Small intestine (tissue), 7 donors: Measurements from ENCODE around the gene RGS19. TPM values are rescaled to one million over a fixed set of nuclear protein-coding genes. Genes with fewer than 3 reads are reported as not detected.

ENCODE experiments used
- DNase-seq, 2 donors: peaks; one replicate each; pipeline versions ENCODE4 v3.0.0 to v3.0.0-alpha.2; 2013
- FAIRE-seq: peaks from 2 replicates; lab custom pipeline; 2012; peaks lifted over from hg19 to GRCh38; lab: Jason Lieb, UNC
- H3K27ac ChIP-seq, 3 donors: one replicate each; pipeline ENCODE4 v1.5.1; 2013; ENCODE audit warnings: low read length in 2 of 3, mild to moderate bottlenecking in 2 of 3, control low read depth in 1 of 3, inconsistent platforms in 1 of 3, low read depth in 1 of 3, moderate library complexity in 1 of 3
- H3K27me3 ChIP-seq, 3 donors: one replicate each; pipeline ENCODE4 v1.6.1; 2013; ENCODE audit warnings: low read length in 3 of 3, inconsistent platforms in 1 of 3; ENCODE audit not compliant: control insufficient read depth in 3 of 3, insufficient read depth in 3 of 3
- H3K36me3 ChIP-seq, 3 donors: one replicate each; pipeline ENCODE4 v1.6.1; 2013; ENCODE audit warnings: low read length in 3 of 3, inconsistent platforms in 1 of 3, low read depth in 1 of 3, mild to moderate bottlenecking in 1 of 3, moderate library complexity in 1 of 3; ENCODE audit not compliant: control insufficient read depth in 3 of 3, insufficient read depth in 2 of 3
- H3K4me1 ChIP-seq, 3 donors: one replicate each; pipeline ENCODE4 v1.6.1; 2013; ENCODE audit warnings: low read length in 2 of 3, inconsistent platforms in 1 of 3, low read depth in 1 of 3, mild to moderate bottlenecking in 1 of 3, moderate library complexity in 1 of 3; ENCODE audit not compliant: control insufficient read depth in 3 of 3, insufficient read depth in 2 of 3
- H3K4me3 ChIP-seq, 3 donors: one replicate each; pipeline ENCODE4 v1.5.1; 2013; ENCODE audit warnings: low read length in 3 of 3, control low read depth in 1 of 3, inconsistent platforms in 1 of 3, low read depth in 1 of 3, mild to moderate bottlenecking in 1 of 3, moderate library complexity in 1 of 3
- H3K9me3 ChIP-seq, 2 donors: one replicate each; pipeline ENCODE4 v1.6.1; 2013; ENCODE audit warnings: low read depth in 1 of 2, low read length in 1 of 2; ENCODE audit not compliant: control insufficient read depth in 2 of 2, insufficient read depth in 1 of 2
- WGBS, 3 donors: extraction: QIAGEN DNeasy Blood & Tissue Kit; methylation state at CpG; one replicate each; pipeline ENCODE4 v1.1.7; 2013; 5-methylcytosine and 5-hydroxymethylcytosine counted together
- polyA plus RNA-seq, 4 donors: library from polyadenylated mRNA; stranded (reverse) in 3 of 4; unstranded in 1 of 4; fragments of 200-250 nt in 3 of 4; fragments of 120-200 nt in 1 of 4; gene quantifications; one replicate each; pipeline versions ENCODE4 v1.2.1 to v1.2.3, GENCODE V29; 2013
- donor health status: healthy with polysubstance abuse.
- donor health status: control.
- donor health status: control.
- donor health status: Bipolar disorder and iron deficiency.
- donor health status: healthy.

The RGS19 gene
- polyA plus RNA-seq, 4 donors = 1.8 to 10.8 (median 6.2) TPM

DNA sequence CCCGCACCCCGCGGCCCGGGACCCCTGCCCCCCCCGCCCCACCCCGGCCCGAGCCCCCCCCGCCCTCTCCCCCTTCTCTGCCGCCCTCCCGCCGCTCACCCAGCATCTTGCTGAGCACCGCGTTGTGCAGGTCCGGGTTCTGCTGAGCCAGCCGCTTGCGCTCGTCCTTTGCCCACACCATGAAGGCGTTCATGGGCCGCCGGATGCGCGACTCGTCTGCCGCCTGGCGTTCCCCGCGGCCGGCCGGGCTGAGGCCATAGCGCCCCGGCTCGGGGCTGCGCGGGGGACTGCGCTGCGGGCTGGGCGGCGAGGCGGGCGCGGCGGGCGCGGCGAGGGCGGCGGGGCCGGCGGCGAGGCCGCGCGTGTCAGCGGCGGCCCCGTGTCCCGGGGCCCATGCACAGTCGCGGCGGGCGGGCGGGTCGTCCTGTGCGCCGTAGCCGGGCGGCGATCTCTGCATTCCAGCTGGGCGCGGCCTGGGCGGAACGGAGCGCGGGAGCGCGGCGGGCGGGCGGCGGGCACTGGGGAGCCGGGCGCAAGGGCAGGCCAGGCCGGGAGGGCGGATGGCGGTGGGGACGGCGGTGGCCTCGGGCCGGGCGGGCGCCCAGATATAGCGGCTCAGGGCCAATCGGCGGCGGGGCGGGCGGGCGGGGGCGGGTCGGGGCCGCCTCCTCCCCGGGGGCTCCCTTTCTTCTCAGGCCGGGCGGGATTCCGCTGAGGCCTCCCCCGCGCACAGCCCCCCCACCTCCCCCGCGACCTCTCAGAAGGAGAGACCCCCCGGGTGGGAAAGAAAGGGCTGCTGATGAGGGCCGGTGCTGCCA, 30.0 kb downstream of the RGS19 start, which contains the start of gene SOX18:
Gene SOX18 (minus strand): TSS at position 580 of the 818 bp plus-strand sequence. CDS start 123 bp downstream, at position 457.
- DNase-seq (peak in 1 of 2 donors; percentile 39), FAIRE-seq (no peak)
- 1% methylated on average over 19 to 109 of the region's 111 CpGs for WGBS, 3 donors
- no peaks in the 10 kb centered on the region for H3K9me3 ChIP-seq
- peaks cover 0 to 2% (median 0%) of the 10 kb centered on the region in 3 donors for H3K36me3 ChIP-seq
- peak within 1 kb of the TSS in 1 of 3 donors; percentile 36 for H3K4me3 ChIP-seq
- H3K4me1 ChIP-seq = peaks cover 0 to 4% (median 3%) of the 10 kb centered on the region in 3 donors
- peaks cover 28 to 86% (median 44%) of the 10 kb centered on the region in 3 donors for H3K27me3 ChIP-seq
- H3K27ac ChIP-seq = peak within 1 kb of the TSS in 1 of 3 donors; percentile 78

DNA sequence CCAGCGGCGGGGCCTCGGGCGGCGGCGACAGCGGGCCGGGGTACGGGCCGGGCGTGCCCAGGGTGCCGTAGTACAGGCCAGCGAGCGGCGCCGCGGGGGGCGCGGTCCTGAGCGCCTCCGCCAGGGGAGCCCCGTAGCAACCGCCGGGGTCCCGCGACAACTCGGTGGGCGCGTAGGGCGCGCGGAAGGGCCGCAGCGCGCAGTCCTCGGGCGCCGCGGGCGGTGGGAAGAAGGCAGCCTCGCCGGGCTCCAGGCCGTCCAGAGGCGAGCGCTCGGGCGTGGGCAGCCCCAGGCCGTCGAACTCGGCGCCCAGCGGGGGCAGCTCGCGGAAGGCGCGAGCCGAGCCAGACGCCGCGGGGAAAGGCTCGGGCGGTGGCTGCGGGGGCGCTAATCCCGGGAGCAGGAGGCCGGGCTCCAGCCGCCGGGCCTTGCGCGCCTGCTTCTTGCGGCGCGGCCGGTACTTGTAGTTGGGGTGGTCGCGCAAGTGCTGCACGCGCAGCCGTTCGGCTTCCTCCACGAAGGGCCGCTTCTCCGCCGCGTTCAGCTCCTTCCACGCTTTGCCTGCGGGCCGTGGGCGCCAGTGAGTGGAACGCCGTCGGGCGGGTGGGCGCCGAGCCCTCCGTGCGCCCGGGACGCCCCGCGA, 30.8 kb downstream of the RGS19 start:
- Histone ChIP-seq H3K4me3 (peak overlapping the region in 1 of 3 donors; percentile 36), H3K9me3 (no peaks in the 10 kb centered on the region), H3K36me3 (peaks cover 0 to 2% (median 0%) of the 10 kb centered on the region in 3 donors), H3K4me1 (peaks cover 0 to 3% (median 3%) of the 10 kb centered on the region in 3 donors), H3K27me3 (peaks cover 28 to 85% (median 42%) of the 10 kb centered on the region in 3 donors), H3K27ac (no peak overlapping the region)
- FAIRE-seq (no peak), DNase-seq (no peak)
- 3 to 4% (median 4%) methylated on average over 44 to 101 of the region's 101 CpGs for WGBS, 3 donors

DNA sequence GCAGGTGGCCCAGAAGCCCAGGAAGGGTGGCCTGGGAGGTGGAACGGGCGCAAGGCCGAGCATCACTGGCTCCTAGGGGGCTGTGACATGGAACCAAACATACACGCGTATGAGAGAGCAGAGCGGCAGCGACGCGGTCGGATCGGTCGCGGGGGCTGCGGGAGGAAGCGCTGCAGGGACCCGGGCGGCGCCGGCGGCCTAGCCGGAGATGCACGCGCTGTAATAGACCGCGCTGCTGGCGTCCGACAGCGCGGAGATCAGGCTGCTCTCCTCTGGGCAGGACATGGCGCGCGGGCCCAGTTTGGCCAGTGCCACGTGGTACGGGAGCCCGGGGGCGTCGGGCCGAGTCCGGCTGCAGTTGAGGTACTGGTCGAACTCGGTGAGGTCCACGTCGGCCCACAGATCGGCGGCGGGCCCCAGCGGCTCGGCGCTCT, 31.3 kb downstream of the RGS19 start:
- 10 to 14% (median 10%) methylated on average over 34 to 49 of the region's 49 CpGs for WGBS, 3 donors
- DNase-seq (no peak), FAIRE-seq (no peak)
- Histone ChIP-seq H3K4me3 (peak overlapping the region in 2 of 3 donors; percentile 13 to 36), H3K27ac (no peak overlapping the region), H3K27me3 (peaks cover 28 to 85% (median 42%) of the 10 kb centered on the region in 3 donors), H3K9me3 (no peaks in the 10 kb centered on the region), H3K4me1 (peaks cover 0 to 3% (median 3%) of the 10 kb centered on the region in 3 donors), H3K36me3 (peaks cover 0 to 2% (median 0%) of the 10 kb centered on the region in 3 donors)

DNA sequence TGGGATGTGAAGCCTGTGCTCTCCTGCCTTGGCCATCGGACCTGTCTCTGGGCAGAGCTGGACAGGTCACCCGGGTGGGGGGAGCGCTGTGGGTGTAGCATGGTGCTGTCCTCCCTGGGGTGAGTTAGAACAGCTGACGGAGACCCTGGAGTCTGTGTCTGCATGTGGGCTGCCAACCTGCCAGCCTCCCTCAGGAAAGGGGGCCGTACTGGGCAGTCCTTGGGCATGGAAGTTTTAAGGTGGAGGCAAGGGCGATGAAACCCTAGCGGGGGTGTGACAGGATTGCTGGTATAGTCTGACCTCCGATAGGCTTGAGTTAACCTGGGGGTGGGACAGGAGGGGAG, 32.3 kb downstream of the RGS19 start:
- Histone ChIP-seq H3K4me3 (peak overlapping the region in 2 of 3 donors; percentile 13 to 17), H3K27ac (peak overlapping the region in 1 of 3 donors; percentile 61), H3K9me3 (no peaks in the 10 kb centered on the region), H3K4me1 (peaks cover 0 to 7% (median 3%) of the 10 kb centered on the region in 3 donors), H3K27me3 (peaks cover 25 to 81% (median 38%) of the 10 kb centered on the region in 3 donors), H3K36me3 (peaks cover 0 to 2% (median 0%) of the 10 kb centered on the region in 3 donors)
- 78 to 90% (median 82%) methylated on average over 8 of the region's 8 CpGs for WGBS, 3 donors
- DNase-seq = no peak
- no peak for FAIRE-seq

DNA sequence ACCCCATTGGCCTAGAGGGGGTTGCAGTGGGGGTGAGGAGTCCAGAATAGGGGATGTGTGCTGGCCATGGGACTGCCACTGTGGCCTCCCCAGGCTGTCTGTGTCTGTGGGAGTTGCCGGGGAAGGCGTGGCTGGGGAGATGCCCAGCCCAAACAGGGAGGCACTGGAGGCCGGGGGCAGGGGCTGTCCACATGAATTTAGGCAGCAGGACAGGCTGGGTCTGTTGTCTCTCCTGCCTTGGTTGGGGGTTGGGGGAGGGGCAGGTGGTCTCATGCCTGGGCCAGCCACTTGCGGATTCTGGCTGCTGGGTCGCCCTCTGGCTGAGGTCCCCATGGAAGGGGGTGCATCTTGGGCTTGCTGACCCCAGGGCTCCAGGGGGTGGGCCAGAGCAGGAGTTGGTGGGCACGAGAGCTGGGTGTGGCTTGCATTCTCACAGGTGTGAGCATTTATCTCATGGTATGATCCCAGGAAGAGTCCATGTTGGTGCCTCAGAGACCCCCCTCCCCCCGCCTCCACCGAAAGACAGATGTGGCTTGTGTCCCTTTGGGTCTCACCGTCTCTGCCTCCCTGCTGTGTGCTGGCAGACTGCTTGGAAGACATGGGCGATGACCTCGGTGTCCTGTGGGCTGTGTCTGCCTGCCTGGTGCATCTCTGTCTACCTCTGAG, 33.8 kb downstream of the RGS19 start:
- no peak overlapping the region for H3K4me3 ChIP-seq
- peaks cover 25 to 81% (median 38%) of the 10 kb centered on the region in 3 donors for H3K27me3 ChIP-seq
- WGBS, 3 donors = 35 to 62% (median 43%) methylated on average over 11 of the region's 11 CpGs
- no peaks in the 10 kb centered on the region for H3K9me3 ChIP-seq
- DNase-seq (no peak), FAIRE-seq (no peak)
- peak overlapping the region in 1 of 3 donors; percentile 32 for H3K27ac ChIP-seq
- peaks cover 0 to 2% (median 0%) of the 10 kb centered on the region in 3 donors for H3K36me3 ChIP-seq
- peaks cover 0 to 7% (median 3%) of the 10 kb centered on the region in 3 donors for H3K4me1 ChIP-seq

DNA sequence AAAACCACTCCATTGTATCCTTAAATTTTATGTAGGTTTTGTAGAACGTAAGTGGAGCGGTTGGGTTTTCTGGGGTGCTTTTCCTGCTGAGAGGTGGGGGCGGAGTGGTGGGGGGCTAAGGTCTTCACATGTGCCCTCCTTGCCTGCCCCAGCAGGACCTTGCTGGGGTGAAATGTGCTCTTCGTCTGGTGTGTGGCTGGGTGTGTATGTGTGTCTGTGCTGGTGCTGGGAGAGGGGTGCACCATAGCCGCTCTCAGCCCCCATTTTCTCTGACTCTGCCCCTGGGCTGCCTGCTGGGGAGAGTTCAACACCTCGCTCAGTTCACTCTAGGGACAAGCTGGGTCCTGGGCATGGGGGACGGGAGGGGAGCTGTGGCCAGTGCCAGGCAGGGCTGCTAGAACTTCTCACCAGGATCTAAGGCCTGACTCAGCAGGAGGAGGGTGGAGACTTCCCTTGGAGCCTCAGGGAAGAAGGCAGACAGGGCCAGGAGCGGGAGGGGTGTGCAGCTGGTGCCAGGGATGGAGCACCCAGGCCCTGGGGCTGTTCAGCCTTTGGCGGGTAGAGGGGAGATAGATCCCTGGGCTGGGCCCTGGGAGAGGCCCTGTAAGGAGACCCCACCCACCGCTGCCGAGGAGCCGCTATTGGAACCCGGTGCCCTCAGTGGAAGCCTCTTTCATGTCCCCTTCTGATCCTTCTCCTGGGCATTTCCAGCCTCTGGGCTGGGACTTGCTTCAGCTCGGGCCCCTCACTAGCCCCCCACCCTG, 34.7 kb downstream of the RGS19 start:
- no peak overlapping the region for H3K4me3 ChIP-seq
- peaks cover 0 to 2% (median 0%) of the 10 kb centered on the region in 3 donors for H3K36me3 ChIP-seq
- peaks cover 24 to 81% (median 34%) of the 10 kb centered on the region in 3 donors for H3K27me3 ChIP-seq
- no peaks in the 10 kb centered on the region for H3K9me3 ChIP-seq
- DNase-seq (no peak), FAIRE-seq (no peak)
- WGBS, 3 donors = 55 to 64% (median 61%) methylated on average over 14 of the region's 14 CpGs
- H3K4me1 ChIP-seq = peaks cover 0 to 5% (median 3%) of the 10 kb centered on the region in 3 donors
- peak overlapping the region in 1 of 3 donors; percentile 32 for H3K27ac ChIP-seq

DNA sequence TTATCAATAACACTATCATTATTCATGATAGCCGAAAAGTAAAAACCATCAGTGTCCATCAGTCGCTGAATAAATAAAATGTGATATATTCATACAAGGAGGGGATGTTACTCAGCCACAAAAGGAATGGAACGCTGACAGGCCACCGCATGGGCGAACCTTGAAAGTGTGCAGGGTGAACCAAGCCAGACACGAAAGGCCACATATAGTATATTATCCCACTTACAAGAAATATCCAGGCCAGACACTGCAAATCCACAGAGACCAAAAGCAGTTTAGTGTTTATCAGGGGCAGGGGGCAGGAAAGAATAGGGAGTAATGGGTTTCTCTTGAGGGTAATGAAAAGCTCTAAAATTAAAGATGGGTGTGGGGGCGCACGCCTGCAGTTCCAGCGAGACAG, 35.5 kb downstream of the RGS19 start:
- Histone ChIP-seq H3K27ac (no peak overlapping the region), H3K4me3 (no peak overlapping the region), H3K27me3 (peaks cover 18 to 86% (median 34%) of the 10 kb centered on the region in 3 donors), H3K4me1 (peaks cover 0 to 9% (median 3%) of the 10 kb centered on the region in 3 donors), H3K9me3 (no peaks in the 10 kb centered on the region), H3K36me3 (peaks cover 0 to 2% (median 0%) of the 10 kb centered on the region in 3 donors)
- DNase-seq = no peak
- FAIRE-seq = no peak
- WGBS, 3 donors = 75 to 85% (median 77%) methylated on average over 9 of the region's 9 CpGs
